Endothelial cell (in vitro differentiated cells): ENCODE data around the gene ITGBL1. TPM values are rescaled to one million over a fixed set of nuclear protein-coding genes. Genes with fewer than 3 reads are reported as not detected.

Source experiments
- DNase-seq: peaks from one replicate; pipeline ENCODE4 v3.0.0; 2021; ENCODE audit warnings: low spot score
- H3K27ac Mint-ChIP-seq: one replicate; pipeline ENCODE4 v1.8.0; 2021; ENCODE audit warnings: mixed read lengths, inconsistent platforms; ENCODE audit not compliant: unreplicated experiment
- H3K27me3 Mint-ChIP-seq: one replicate; pipeline ENCODE4 v1.8.0; 2021; ENCODE audit warnings: mild to moderate bottlenecking, moderate library complexity, mixed read lengths, inconsistent platforms; ENCODE audit not compliant: unreplicated experiment
- H3K36me3 Mint-ChIP-seq: one replicate; pipeline ENCODE4 v1.8.0; 2021; ENCODE audit warnings: mild to moderate bottlenecking, low read depth, mixed read lengths, inconsistent platforms; ENCODE audit not compliant: unreplicated experiment
- H3K4me1 Mint-ChIP-seq: one replicate; pipeline ENCODE4 v1.8.0; 2021; ENCODE audit warnings: mild to moderate bottlenecking, mixed read lengths, inconsistent platforms; ENCODE audit not compliant: unreplicated experiment
- H3K4me3 Mint-ChIP-seq: one replicate; pipeline ENCODE4 v1.8.0; 2021; ENCODE audit warnings: mild to moderate bottlenecking, mixed read lengths, inconsistent platforms; ENCODE audit not compliant: unreplicated experiment
- H3K9me3 Mint-ChIP-seq: one replicate; pipeline ENCODE4 v1.8.0; 2021; ENCODE audit warnings: mixed read lengths, inconsistent platforms; ENCODE audit not compliant: unreplicated experiment
- total RNA-seq: library from RNA; stranded (reverse); fragmentation: NEBNext Ultra II Directional; extraction: Animal tissue kit (Norgen Biotek cat#: 25700); gene quantifications from one replicate; pipeline ENCODE4 v1.2.1, GENCODE V29; 2021; ENCODE audit not compliant: unreplicated experiment
- TF ChIP-seq, protein P1 (sequence below): fragments of 200-600 bp; sonication (generic); IDR thresholded peaks from one replicate; pipeline ENCODE4 v1.5.0; 2021; ENCODE audit warnings: antibody characterized with exemption; ENCODE audit not compliant: unreplicated experiment

The ITGBL1 gene
- total RNA-seq, 1 donor from 2014 or later, result not detected

DNA sequence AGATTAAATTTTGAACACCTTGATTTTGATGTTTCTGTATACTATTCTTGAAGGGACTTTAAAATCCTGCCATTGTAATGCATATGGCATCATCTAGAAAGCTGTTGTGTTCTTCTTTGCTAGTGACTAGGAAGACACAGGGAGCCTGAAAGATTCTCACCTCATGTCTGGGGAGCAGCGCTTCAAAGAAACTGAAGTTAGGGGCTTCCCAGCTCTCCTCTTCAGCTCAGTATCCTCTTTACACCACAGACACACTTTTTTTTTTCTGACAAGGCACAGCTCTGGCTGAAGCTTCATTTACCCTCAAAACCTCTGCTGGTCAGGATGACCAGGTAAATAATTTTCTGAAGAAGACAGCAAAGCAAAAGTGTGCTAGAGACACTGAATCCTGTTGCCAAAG lies 255.6 kb downstream of the ITGBL1 start:
- Mint-ChIP-seq H3K4me1 (peaks cover 20% of the 10 kb centered on the region), H3K27ac (no peak overlapping the region), H3K4me3 (no peak overlapping the region), H3K27me3 (peaks cover 1% of the 10 kb centered on the region), H3K36me3 (no peaks in the 10 kb centered on the region), H3K9me3 (no peaks in the 10 kb centered on the region)
- no peak for DNase-seq
- TF ChIP-seq, protein P1, sequence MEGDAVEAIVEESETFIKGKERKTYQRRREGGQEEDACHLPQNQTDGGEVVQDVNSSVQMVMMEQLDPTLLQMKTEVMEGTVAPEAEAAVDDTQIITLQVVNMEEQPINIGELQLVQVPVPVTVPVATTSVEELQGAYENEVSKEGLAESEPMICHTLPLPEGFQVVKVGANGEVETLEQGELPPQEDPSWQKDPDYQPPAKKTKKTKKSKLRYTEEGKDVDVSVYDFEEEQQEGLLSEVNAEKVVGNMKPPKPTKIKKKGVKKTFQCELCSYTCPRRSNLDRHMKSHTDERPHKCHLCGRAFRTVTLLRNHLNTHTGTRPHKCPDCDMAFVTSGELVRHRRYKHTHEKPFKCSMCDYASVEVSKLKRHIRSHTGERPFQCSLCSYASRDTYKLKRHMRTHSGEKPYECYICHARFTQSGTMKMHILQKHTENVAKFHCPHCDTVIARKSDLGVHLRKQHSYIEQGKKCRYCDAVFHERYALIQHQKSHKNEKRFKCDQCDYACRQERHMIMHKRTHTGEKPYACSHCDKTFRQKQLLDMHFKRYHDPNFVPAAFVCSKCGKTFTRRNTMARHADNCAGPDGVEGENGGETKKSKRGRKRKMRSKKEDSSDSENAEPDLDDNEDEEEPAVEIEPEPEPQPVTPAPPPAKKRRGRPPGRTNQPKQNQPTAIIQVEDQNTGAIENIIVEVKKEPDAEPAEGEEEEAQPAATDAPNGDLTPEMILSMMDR, result no peak

DNA sequence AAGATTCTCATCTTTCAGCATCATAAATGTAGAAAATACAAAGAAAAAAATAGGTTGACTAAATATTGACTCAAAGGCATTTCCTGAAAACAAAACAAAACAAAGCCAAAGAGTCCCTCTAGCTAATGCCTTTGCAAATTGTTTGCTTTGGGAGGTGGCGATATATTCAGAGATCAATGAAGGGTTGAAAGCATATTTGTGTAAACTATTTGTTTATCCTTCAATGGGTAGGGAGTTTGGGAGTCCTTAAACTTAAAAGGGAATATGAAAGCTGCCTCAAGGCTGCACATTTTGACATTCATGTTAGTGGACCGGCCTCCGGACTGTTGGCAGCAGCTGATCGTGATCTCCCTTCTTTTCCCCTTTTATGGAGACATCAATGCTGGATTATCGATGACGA lies 257.5 kb downstream of the ITGBL1 start:
- Mint-ChIP-seq H3K4me1 (peaks cover 20% of the 10 kb centered on the region), H3K4me3 (no peak overlapping the region), H3K9me3 (no peaks in the 10 kb centered on the region), H3K27me3 (no peaks in the 10 kb centered on the region), H3K27ac (no peak overlapping the region), H3K36me3 (no peaks in the 10 kb centered on the region)
- no peak for DNase-seq
- TF ChIP-seq, protein P1, result no peak

DNA sequence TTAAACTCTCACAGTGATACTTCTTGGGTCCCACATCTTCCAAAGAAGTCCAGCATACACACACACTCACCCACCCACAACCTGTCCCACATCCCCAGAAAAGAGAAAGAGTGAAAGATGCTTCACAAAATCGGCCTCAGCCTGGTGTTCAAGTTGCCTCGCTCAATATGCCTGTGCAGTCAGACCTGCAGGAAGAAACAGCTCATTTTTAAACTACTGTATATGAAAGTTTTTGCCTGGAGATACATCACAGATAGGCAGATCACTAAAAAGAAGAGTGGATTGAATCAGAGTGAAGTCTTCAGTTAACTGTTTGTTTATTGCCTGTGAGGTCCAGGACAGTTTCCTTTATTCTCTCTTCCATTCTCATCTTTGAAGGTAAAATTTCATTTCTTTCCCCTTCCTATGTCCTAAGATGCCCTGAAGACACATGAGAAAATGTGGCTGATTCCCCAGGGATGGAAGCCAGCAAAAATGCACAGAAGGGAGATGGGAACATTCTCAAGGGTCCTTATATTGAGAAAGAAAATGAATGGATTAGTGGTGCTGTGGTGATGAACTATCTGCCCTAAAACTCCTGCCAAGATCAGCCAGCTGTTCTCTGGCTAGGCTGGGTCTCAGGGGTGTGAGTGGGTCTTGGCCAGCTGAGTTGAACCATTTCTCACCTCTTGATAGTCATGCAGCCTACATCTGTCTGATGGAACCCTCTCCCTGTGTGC lies 259.0 kb downstream of the ITGBL1 start:
- no peak overlapping the region for H3K4me3 Mint-ChIP-seq
- no peaks in the 10 kb centered on the region for H3K9me3 Mint-ChIP-seq
- no peak for DNase-seq
- no peak overlapping the region for H3K27ac Mint-ChIP-seq
- H3K36me3 Mint-ChIP-seq, result no peaks in the 10 kb centered on the region
- TF ChIP-seq, protein P1, result no peak
- H3K4me1 Mint-ChIP-seq, result peaks cover 15% of the 10 kb centered on the region
- no peaks in the 10 kb centered on the region for H3K27me3 Mint-ChIP-seq

DNA sequence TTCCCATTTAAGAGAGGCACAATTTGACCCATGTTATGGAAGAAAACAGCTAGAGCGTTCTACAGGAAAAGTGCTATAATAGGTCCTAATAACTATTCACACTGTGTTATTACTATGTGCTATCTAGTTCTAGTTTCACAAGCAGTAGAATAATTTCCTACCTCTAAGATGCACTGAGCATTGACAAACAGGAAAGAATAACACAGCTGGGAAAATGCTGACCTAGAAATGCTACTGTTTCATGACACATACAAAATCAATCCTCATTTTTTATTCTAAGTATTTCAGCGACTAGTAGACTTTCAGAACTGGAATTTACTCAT lies 259.5 kb downstream of the ITGBL1 start:
- Mint-ChIP-seq H3K9me3 (no peaks in the 10 kb centered on the region), H3K4me3 (no peak overlapping the region), H3K27me3 (no peaks in the 10 kb centered on the region), H3K27ac (no peak overlapping the region), H3K4me1 (peaks cover 9% of the 10 kb centered on the region), H3K36me3 (no peaks in the 10 kb centered on the region)
- TF ChIP-seq, protein P1, result no peak
- DNase-seq, result no peak

DNA sequence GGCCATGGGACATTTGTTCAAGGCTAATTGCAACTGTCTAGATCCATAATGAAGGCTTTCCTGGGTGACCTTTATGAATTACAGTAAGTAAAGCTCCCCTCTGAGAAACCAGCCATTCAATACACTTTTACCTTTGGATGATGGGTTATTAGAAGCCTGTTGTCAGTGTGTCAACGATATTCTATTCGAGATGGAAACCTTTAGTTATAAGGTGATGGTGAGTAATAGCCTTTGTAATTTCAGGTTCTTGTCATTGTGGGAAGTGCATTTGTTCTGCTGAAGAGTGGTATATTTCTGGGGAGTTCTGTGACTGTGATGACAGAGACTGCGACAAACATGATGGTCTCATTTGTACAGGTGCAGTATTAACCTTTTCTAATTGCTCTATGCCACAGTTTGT lies 261.7 kb downstream of the ITGBL1 start:
- Mint-ChIP-seq H3K27ac (no peak overlapping the region), H3K4me3 (no peak overlapping the region), H3K27me3 (no peaks in the 10 kb centered on the region), H3K9me3 (no peaks in the 10 kb centered on the region), H3K4me1 (peaks cover 5% of the 10 kb centered on the region), H3K36me3 (no peaks in the 10 kb centered on the region)
- TF ChIP-seq, protein P1, result no peak
- DNase-seq, result no peak
